OCI-LY7 (cell line): ENCODE results near the gene FAM186B.

Experiments
- EZH2phosphoT487 ChIP-seq: fragments of 200-600 bp; sonication (generic); IDR thresholded peaks from 2 replicates; pipeline ENCODE4 v1.6.1; 2018; ENCODE audit warnings: low read depth, borderline replicate concordance, mild to moderate bottlenecking, mixed run types, antibody characterized with exemption, low read length, moderate library complexity, mixed read lengths
- TF ChIP-seq, protein P1 (sequence below): fragments of 200-600 bp; sonication (generic); conservative IDR thresholded peaks from 2 replicates; pipeline ENCODE4 v1.5.1; 2014; ENCODE audit warnings: mild to moderate bottlenecking, antibody characterized with exemption, low read length, moderate library complexity, mixed read lengths

DNA sequence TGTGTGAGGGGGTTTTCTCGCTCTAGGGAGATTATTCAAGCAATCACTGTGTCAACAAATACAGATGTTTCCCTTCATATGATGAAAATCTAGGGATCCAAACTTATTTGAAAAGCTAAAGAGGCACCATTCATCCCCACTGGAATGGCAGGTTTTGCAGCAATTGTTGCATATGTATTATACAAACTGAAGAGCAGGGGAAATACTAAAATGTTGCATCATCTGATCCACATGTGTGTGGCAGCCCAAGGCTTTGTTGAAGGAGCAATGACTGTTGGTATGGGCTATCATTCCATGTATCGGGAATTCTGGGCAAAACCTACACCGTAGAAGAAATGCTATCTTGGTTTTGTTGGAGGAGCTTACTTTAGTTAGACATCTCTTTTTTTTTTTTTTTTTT is 13.8 kb upstream of the FAM186B start:
- TF ChIP-seq, protein P1, sequence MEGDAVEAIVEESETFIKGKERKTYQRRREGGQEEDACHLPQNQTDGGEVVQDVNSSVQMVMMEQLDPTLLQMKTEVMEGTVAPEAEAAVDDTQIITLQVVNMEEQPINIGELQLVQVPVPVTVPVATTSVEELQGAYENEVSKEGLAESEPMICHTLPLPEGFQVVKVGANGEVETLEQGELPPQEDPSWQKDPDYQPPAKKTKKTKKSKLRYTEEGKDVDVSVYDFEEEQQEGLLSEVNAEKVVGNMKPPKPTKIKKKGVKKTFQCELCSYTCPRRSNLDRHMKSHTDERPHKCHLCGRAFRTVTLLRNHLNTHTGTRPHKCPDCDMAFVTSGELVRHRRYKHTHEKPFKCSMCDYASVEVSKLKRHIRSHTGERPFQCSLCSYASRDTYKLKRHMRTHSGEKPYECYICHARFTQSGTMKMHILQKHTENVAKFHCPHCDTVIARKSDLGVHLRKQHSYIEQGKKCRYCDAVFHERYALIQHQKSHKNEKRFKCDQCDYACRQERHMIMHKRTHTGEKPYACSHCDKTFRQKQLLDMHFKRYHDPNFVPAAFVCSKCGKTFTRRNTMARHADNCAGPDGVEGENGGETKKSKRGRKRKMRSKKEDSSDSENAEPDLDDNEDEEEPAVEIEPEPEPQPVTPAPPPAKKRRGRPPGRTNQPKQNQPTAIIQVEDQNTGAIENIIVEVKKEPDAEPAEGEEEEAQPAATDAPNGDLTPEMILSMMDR, result no peak
- TF ChIP-seq EZH2phosphoT487, result no peak
